ENCODE results near the gene CTSK.
A peak's percentile ranks its signal among the peaks of the same experiment; 100 is the strongest.

The CTSK gene

GRCh38 chr1:150810958-150811659, 3.0 kb upstream of the CTSK start:
- peak; percentile 49; the same call in 1 of the 2 replicates for TF ChIP-seq GATA2 (IDR thresholded peaks at IDR 0.05; ENCODE audit: low read depth, low read length)
- TF ChIP-seq GATA3 (IDR thresholded peaks at IDR 0.05; ENCODE audit: low read depth, low read length) = no peak

DNA sequence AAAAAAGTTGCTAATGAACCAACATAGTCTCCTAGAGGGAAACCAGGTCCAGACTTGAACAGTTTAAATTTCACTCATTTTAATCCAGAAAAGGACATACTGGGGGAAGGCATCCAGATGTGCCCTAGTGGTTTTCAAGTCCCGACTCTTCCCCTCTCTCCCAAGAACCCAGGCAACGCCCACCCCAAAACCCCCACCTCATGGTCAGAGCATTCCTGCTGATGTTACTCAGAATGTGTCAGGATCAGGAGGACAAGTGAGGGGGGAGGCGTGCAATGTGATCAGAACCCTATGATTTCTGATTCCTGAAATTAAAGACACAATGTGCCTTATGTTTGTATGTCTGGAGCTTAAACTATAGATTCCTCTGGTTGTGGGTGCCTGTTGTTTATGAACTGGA, 1.6 kb upstream of the CTSK start:
- TF ChIP-seq GATA3 (IDR thresholded peaks at IDR 0.05; ENCODE audit: low read depth, low read length) (no peak), GATA2 (IDR thresholded peaks at IDR 0.05; ENCODE audit: low read depth, low read length) (no peak)

GRCh38 chr1:150808846-150809245, 786 bp upstream of the CTSK start:
- TF ChIP-seq GATA3 (IDR thresholded peaks at IDR 0.05; ENCODE audit: low read depth, low read length) (no peak), GATA2 (IDR thresholded peaks at IDR 0.05; ENCODE audit: low read depth, low read length) (no peak)

GRCh38 chr1:150807249-150808023, 624 bp downstream of the CTSK start:
- no peak for TF ChIP-seq GATA2 (IDR thresholded peaks at IDR 0.05; ENCODE audit: low read depth, low read length)
- no peak for TF ChIP-seq GATA3 (IDR thresholded peaks at IDR 0.05; ENCODE audit: low read depth, low read length)

- TF ChIP-seq GATA2 (IDR thresholded peaks at IDR 0.05; ENCODE audit: low read depth, low read length) = no peak
- TF ChIP-seq GATA3 (IDR thresholded peaks at IDR 0.05; ENCODE audit: low read depth, low read length) = no peak
These were observed 2.2 kb downstream of the CTSK start for GRCh38 chr1:150805899-150806298.

- TF ChIP-seq GATA2 (IDR thresholded peaks at IDR 0.05; ENCODE audit: low read depth, low read length) = no peak
- no peak for TF ChIP-seq GATA3 (IDR thresholded peaks at IDR 0.05; ENCODE audit: low read depth, low read length)
These were observed 3.4 kb downstream of the CTSK start for GRCh38 chr1:150804671-150805070.

DNA sequence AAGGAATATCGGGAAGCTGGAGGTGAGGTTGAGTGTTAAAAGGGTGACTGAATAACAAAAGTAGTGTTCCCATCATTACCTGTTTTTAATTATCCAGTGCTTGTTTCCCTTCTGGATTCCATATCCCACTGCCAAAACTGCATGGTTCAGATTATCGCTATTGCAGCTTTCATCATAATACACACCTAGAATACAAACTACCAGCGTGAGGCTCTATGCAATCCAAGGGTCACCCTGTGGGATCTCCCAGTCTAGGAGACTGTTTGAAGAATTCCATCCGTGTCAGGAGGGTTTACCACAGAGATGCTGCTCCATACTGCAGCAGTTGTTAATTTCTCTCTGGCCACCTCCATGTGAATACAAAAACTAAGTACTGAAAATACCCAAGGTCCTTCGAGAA, 9.0 kb downstream of the CTSK start:
- TF ChIP-seq GATA3 (IDR thresholded peaks at IDR 0.05; ENCODE audit: low read depth, low read length) (no peak), GATA2 (IDR thresholded peaks at IDR 0.05; ENCODE audit: low read depth, low read length) (no peak)

DNA sequence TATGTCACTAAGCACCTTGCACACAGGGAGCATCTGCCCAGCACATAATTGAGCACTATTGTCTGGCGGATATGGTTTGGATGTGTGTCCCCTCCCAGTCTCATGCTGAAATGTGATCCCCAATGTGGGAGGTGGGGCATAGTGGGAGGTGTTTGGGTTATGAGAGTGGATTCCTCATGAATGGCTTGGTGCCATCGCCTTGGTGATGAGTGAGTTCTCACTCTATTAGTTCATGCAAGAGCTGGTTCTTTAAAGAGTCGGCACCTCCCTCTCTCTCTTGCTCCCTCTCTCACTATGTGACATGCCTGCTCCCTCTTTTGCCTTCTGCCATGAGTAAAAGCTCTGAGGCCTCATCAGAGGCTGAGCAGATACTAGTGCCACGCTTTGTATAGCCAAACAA, 9.5 kb downstream of the CTSK start:
- TF ChIP-seq GATA3 (IDR thresholded peaks at IDR 0.05; ENCODE audit: low read depth, low read length) (no peak), GATA2 (IDR thresholded peaks at IDR 0.05; ENCODE audit: low read depth, low read length) (no peak)

- TF ChIP-seq GATA3 (IDR thresholded peaks at IDR 0.05; ENCODE audit: low read depth, low read length) (no peak), GATA2 (IDR thresholded peaks at IDR 0.05; ENCODE audit: low read depth, low read length) (no peak)
These were observed 11.7 kb downstream of the CTSK start for GRCh38 chr1:150796374-150796773.

DNA sequence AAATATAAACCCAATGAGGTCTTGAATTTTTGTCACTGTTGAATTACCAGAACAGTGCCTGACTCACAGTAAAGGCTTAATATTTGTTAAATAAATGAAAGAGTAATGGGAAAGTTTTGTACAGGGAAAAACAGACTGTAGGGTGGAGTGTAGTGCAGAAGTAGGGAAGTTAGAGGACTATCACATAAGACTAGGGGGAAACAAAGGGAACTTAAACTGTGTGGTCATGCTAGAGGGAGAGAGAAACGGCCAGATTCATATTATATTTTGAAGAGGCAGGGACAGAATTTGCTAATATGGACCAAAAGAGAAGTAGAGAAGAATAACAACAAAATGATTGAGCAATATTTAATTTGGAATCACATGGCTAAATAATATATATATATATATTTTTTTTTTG, 14.8 kb downstream of the CTSK start:
- TF ChIP-seq GATA3 (IDR thresholded peaks at IDR 0.05; ENCODE audit: low read depth, low read length) (no peak), GATA2 (IDR thresholded peaks at IDR 0.05; ENCODE audit: low read depth, low read length) (no peak)

- no peak for TF ChIP-seq GATA2 (IDR thresholded peaks at IDR 0.05; ENCODE audit: low read depth, low read length)
- no peak for TF ChIP-seq GATA3 (IDR thresholded peaks at IDR 0.05; ENCODE audit: low read depth, low read length)
These were observed 16.5 kb downstream of the CTSK start for GRCh38 chr1:150791585-150791984.

GRCh38 chr1:150789396-150789795, 18.7 kb downstream of the CTSK start:
- TF ChIP-seq GATA3 (IDR thresholded peaks at IDR 0.05; ENCODE audit: low read depth, low read length) (no peak), GATA2 (IDR thresholded peaks at IDR 0.05; ENCODE audit: low read depth, low read length) (no peak)

DNA sequence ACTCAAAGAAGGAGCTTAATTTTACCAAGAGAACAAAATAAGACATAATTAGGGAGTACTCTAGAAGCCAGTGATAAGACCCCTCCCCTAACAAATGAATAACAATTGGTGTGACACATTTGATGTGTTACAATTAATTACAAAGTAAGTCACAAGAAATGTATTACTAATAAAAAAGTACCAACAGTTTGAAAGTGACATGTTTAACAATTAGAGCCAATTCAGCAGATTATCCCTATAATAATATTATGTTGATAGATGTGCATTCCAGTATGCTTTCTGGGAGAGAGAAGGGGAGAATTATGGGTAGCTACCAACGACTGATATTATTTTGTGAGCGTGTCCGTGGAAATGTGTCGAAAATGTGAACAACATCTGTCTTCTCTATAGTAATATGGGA, 19.1 kb downstream of the CTSK start:
- TF ChIP-seq GATA2 (IDR thresholded peaks at IDR 0.05; ENCODE audit: low read depth, low read length) (no peak), GATA3 (IDR thresholded peaks at IDR 0.05; ENCODE audit: low read depth, low read length) (no peak)

GRCh38 chr1:150787455-150787854, 20.6 kb downstream of the CTSK start:
- TF ChIP-seq GATA3 (IDR thresholded peaks at IDR 0.05; ENCODE audit: low read depth, low read length) (no peak), GATA2 (IDR thresholded peaks at IDR 0.05; ENCODE audit: low read depth, low read length) (no peak)

DNA sequence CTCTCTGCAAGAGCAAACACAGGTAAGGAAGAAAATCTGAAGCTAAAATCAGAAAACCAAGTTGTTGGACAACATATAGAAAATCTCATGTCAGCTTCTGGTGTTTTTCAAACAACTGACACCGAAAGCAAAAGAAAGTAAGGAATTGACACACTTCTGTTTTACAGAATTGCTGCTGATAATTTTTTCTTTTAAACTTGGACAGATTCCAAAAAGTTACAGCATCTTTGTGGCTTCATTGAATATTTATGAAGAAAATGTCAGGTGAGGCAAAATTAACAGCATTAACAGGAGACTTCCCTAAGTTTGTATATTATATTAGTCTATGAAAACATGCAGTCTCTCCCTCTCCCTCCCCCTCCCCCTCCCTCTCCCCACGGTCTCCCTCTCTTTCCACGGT, 27.6 kb downstream of the CTSK start:
- TF ChIP-seq GATA3 (IDR thresholded peaks at IDR 0.05; ENCODE audit: low read depth, low read length) (no peak), GATA2 (IDR thresholded peaks at IDR 0.05; ENCODE audit: low read depth, low read length) (no peak)
